ENCODE results near the gene PRR23E. TPM values are rescaled to one million over a fixed set of nuclear protein-coding genes. Genes with fewer than 3 reads are reported as not detected.

Gene PRR23E
- total and polyA plus RNA-seq, 12 donors, result not detected

DNA sequence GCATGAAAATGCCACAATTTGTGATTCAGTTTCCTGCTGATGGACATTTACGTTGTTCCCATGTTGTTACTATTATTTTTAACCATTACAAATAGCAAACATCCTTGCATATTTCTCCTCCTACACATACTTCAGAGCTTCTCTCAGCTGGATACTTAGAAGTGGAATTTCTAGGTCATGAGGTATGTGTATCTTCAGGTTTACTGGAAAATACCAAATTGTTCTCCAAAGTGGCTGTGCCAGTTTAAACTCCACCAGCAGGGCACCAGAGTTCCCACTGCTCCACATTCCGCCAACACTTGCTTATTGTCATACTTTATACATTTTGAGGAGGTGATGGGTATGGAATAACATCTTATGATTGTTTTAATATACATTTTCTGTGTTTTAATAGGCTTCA, 45.7 kb downstream of the PRR23E start:
- DNase-seq, result no peak
- Histone ChIP-seq H3K9me3 (replicated peaks in 1 of 3) (peaks cover 0 to 6% (median 0%) of the 10 kb centered on the region in 3 donors), H3K4me1 (replicated peaks in 1 of 2) (no peaks in the 10 kb centered on the region), H3K36me3 (replicated peaks in 1 of 2) (no peaks in the 10 kb centered on the region), H3K27ac (no peak overlapping the region), H3K4me3 (no peak overlapping the region), H3K27me3 (peaks cover 4% of the 10 kb centered on the region)
- intact Hi-C loops (cut with DNase I), result no loop called here
- TF ChIP-seq, protein P1, sequence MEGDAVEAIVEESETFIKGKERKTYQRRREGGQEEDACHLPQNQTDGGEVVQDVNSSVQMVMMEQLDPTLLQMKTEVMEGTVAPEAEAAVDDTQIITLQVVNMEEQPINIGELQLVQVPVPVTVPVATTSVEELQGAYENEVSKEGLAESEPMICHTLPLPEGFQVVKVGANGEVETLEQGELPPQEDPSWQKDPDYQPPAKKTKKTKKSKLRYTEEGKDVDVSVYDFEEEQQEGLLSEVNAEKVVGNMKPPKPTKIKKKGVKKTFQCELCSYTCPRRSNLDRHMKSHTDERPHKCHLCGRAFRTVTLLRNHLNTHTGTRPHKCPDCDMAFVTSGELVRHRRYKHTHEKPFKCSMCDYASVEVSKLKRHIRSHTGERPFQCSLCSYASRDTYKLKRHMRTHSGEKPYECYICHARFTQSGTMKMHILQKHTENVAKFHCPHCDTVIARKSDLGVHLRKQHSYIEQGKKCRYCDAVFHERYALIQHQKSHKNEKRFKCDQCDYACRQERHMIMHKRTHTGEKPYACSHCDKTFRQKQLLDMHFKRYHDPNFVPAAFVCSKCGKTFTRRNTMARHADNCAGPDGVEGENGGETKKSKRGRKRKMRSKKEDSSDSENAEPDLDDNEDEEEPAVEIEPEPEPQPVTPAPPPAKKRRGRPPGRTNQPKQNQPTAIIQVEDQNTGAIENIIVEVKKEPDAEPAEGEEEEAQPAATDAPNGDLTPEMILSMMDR (IDR thresholded peaks at IDR 0.05), result no peak
- TF ChIP-seq POLR2A (IDR thresholded peaks at IDR 0.05), result no peak
- WGBS, 4 donors, result 64 to 67% (median 65%) methylated on average over 2 of the region's 2 CpGs

GRCh38 chr3:127247292-127247691, 54.4 kb downstream of the PRR23E start:
- Histone ChIP-seq H3K36me3 (replicated peaks in 1 of 2) (no peaks in the 10 kb centered on the region), H3K27me3 (no peaks in the 10 kb centered on the region), H3K4me3 (no peak overlapping the region), H3K27ac (no peak overlapping the region), H3K4me1 (replicated peaks in 1 of 2) (no peaks in the 10 kb centered on the region), H3K9me3 (replicated peaks in 1 of 3) (peaks cover 0 to 3% (median 0%) of the 10 kb centered on the region in 3 donors)
- 55 to 73% (median 69%) methylated on average over 1 of the region's 1 CpG for WGBS, 4 donors
- TF ChIP-seq, protein P1 (IDR thresholded peaks at IDR 0.05), result no peak
- no peak for TF ChIP-seq POLR2A (IDR thresholded peaks at IDR 0.05)
- intact Hi-C loops (cut with DNase I), result no loop called here
- no peak for DNase-seq

Small RNA genes within 50 kb of the gene (small RNA-seq; reads per million reads assigned to genes)
- gene RF00019 (0 reads per million in 2 donors), gene RNU6-1047P (0 reads per million in 2 donors)

Other genes starting within 250 kb of the PRR23E start
- gene PLXNA1, start 210.0 kb upstream of the PRR23E start, total RNA-seq, result 10 to 100 TPM in 8 of 9 donors, 1 to 10 TPM in 1; 9.5 to 28.4 (median 21.5) TPM
- 10 to 100 TPM; 10.3 to 29.9 (median 15.1) TPM for gene PLXNA1, start 210.0 kb upstream of the PRR23E start, polyA plus RNA-seq
- gene PRR20G, start 94.9 kb downstream of the PRR23E start, total RNA-seq, result not detected
- not detected for gene PRR20G, start 94.9 kb downstream of the PRR23E start, polyA plus RNA-seq